HK-2 (cell line): ENCODE data around the gene SMARCE1.
A peak's percentile ranks its signal among the peaks of the same experiment; 100 is the strongest.

Experiments
- DNase-seq: peaks from one replicate; pipeline ENCODE4 v3.0.0-alpha.2; 2018; ENCODE audit not compliant: unreplicated experiment

The SMARCE1 gene

DNA sequence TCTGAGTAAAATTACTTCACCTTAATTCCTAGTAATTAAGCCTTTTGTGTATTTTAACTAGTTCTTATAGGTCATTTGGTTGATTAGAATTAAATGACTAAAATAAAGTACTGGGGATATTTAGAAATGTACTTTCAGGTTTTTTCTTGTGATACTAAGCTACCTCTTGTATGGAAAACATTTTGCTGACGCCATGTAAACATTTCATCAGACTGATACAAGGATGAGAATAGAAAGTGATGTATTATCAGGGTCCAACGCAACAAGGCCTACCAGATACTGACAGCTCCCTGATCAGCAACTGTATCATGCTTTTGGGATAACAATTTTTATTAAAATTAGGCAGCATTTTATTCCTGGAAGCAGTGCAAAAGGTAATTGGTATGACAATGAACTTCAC lies 1.7 kb downstream of the SMARCE1 start:
- no peak for DNase-seq

DNA sequence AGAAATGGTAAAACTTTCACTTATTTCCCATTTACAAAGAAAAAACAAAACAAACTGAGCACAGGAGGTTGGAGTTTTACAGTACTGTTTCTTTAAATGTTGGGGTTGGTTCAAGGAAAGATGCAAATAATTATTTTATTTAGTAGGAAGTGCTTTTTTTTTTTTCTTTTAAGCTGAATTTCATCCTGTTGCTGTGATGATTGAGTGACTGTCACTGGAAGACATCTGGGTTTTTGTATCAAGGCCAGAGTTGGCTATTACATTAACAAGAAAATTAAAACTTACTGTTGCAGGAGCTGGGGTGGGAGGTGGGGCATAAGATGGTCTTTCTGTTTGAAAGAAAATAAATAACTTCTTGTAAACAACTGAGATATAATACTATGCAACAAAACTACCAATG lies 2.3 kb downstream of the SMARCE1 start:
- DNase-seq = no peak

DNA sequence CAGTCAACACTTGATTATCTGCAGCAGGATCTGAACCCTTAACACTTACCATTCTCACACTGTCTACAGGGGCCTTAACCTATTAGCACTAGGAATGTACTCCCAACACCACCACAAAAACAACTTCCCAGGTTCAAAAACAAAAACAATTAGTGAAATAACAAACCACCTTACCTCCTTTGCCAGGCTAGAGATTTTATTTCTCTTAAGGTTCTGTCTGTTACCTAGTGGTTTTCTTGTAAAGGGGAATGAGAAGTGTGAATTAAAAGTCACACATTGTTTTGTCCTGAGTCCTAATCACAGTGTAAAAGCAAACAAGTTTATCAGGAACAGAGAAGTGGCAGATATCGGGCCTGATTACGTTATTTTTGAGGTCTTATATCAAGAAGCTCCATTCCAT lies 9.7 kb downstream of the SMARCE1 start:
- no peak for DNase-seq

DNA sequence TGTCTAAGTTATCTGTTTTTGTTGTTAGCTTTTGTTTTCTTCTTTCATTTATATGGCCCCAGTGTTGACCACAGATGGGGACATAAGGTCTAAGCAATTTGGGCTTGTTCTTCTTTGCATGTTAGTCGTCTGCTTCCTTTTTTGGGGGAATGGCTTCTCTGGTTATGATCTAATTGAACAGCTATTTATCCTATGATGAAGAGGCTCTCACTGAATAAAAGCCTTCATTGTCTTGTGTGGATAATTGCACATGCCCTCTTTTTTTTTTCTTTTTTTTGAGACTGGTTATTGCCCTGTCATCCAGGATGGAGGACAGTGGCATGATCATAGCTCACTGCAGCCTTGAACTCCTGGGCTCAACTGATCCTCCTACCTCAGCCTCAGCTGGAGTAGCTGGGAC lies 13.7 kb downstream of the SMARCE1 start:
- no peak for DNase-seq

DNA sequence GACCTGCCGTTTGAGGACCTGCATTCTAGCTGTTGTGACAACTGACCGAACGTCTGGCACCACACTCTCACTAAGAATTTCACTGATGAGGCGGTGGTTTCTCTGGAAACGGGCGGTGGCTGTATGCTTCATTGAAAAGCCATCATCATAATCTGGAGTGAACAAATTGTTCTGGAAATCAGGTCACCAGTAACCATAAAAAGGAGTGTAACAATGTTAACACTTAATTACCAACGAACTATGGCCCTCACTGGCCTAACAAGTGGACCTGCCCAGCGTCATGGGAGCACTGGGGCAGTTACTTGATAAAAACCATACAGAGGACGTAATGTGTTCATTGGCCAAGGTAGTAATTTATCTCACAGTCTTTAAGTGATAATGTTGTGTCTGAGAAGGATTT lies 15.4 kb downstream of the SMARCE1 start:
- DNase-seq = no peak

DNA sequence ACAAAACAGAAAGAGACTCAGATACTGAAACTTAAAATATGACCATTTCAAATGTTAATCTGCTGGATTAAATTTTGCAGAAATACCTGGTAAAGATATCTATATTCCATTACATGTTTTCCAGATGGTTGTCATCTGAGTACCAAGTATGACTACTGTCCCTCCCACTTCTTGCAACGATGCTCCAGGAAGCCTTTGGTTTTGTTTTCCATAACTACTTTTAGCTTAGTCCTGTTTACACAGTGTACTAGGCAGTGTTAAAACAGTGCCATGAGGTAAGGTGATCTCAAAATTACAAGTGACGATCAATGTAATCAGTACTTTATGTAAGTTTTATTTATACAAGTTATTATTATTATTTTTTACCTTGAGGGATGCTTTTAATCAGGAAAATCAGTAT lies 17.8 kb downstream of the SMARCE1 start:
- no peak for DNase-seq

DNA sequence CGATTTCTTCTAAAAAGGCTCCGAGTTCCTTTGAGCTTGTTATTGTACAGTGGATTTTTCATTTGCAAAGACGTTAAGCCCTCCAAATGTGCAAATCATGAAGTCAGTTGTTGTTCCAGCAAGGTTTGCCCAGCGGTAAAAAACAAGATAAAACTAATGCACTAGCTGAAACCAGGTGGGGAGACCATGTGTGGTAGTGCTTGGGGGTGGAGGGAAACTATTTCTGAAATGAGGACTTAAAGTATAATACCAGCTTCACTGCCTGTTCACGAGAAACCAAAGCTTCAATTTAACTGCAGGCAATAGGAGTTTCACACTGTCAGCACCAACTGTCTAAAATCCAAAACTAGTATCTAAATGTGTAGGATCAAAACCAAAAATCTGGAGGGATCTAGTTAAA lies 22.3 kb downstream of the SMARCE1 start:
- no peak for DNase-seq

DNA sequence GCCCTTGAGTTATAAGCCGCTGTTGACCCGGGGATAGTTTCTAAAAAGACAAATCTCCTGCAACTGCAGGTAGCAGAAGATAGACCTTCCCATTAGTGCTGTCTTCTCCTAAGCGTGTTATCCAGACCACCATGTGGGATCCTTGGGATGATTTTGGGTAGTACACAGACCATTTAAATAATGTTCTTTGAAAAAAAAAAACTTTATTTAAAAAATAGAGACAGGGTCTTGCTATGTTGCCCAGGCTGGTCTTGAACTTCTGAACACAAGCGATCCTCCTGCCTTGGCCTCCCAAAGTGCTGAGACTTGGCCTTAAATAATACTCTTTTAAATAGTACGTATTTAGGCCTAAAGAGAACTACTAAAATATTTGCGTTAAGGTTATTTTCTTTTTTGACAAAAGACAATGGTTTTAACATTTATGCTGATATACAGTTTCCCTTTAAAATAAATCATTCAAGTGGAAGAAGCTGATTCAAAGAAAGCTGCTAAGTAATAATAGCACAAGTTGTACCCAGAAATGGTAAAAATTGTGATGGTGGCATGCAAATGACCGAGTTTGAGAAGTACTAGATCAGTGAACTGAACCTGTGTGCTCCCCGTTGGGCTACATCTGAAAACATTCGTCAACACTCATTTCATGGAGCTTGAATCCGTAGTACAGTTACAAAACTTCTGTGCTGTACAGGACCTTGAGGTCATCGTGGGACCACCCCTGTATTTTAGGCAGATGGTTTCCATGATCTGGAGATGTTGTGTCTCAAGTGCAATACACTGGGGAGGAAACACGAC lies 24.0 kb downstream of the SMARCE1 start:
- no peak for DNase-seq

DNA sequence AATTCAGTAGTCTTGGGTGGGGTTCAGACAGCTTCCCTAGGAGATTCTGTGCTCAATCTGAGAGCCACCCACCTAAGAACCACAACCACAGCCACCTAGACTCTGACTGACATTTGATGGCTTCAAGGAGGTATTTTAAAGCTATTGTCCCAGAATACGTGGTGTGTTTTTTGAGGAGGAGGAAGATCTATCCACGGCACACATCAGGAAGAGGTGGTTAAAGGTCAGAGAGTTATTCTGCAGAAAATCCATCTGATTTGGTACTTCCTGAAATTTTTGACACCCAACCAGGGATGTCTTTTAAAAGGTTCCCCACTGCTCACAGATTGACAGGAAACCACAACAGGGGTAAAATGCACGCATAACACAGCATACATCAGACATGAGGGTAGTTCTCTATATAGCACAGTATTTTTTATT lies 25.1 kb downstream of the SMARCE1 start:
- DNase-seq = no peak

DNA sequence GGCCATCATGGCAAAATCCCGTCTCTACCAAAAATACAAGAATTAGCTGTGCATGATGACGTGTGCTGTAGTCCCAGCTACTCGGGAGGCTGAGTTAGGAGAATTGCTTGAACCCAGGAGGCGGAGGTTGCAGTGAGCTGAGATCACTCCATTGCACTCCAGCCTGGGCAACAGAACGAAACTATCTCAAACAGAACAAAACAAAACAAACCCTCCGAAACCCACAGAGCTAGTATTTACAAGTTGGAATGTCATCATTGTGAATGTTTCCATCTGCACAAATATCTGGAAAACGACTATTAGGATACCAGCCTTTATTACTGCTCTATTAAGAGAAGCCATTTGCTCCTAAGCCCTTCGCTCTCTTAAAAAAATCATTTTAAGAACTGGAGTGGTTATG lies 26.0 kb downstream of the SMARCE1 start:
- DNase-seq = no peak

DNA sequence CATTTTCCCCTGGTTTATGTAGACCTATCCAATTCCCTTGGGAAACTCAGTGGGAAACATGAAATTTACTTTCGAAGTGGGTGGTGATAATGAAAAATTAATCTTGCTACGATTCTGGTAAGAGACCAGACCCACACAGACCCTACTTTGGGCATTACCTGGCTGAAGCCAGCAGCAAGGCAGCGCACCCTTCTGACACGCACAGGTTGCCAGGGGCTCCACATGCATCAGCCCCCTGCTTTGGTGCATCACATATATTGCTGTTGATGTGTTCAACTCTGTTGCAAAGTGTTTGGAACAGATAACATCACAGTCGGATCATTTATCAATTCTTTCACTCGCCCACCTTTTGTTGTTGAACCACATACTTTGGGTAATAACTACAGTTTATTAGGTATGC lies 26.6 kb downstream of the SMARCE1 start:
- no peak for DNase-seq

DNA sequence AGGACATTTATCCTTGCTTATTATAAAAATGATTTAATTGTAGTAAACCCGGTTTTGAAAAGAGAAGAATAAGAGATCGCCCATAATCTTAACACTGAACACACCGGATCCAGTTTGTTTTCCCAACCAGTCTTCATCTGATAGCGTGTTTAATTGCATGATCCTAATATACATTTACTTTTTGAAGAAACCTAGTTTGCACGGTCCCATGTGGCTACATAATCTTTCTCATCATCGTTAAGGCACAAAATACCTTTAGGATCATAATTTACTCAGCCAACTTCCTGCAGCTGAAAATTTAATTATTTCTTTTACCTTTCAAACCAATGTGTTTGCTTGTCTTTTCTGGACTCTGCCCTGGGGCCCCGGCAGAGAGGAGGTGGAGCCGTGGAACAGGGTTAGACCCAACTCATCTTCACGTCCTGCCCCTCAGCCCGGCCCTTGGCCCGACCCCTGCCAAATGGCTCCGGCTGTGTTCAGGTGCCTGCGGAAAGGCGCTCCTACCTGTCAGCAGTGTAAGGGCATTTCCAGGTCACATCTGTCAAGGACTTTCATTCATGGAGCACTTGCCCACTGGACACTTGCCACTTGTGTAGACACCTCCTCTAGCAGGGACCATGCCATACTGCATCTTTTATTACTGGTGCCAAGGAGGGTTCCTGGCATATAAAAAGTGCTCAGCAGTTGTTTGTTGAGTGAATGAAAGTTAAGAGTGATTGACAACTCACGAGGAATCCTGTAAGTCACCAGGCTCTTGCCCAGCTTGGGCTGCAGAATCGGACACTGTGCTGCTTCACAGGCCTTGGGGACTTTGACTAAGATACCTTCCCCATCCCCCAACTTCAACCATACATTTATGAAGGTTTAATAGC lies 28.6 kb downstream of the SMARCE1 start:
- DNase-seq = no peak

DNA sequence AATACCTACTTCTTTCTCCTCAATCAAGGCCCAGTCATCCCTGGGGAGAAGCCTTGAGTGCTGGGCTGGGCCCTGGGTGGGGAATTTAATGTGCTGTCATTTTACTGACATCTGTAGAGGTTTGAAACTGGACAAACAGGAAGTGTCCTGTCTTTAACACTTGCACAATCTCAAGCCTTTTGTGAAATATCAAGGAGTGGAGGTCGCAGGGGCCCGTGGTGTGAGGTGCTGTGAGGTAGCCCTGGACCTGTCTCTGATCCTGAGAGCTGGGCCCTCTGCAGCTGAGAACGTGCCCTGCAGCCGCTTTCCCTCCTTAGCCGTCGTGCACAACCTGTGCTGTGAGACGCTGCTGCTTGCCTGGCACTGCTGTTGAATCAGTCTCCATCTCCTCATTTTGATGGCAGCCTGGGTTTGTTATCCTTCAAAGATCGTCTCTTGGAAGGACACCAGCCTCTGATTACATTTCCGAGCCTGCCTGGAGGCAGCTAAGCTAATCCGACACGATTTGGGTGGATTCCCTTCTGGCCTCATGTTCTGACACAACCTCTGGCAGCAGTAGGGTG lies 29.9 kb downstream of the SMARCE1 start:
- DNase-seq = no peak

DNA sequence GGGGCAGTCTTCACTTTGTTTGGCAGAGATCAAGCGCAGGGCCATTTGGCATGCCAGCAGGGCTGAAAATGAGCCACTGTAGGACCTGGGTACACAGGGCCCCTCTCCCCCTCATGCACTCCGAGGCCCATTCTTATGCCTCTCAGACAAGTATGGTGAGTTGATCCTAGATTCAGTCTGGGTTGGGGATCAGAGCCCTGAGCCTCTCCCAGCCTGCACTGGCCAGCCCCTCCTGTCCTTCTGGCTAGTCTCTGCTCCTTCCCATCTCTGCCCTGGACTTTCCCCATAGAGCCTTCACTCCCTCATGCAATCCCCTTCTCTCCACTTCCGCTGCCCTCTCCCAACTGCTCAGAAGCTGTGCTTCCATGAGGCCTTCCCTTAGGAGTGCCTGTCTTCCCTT lies 31.0 kb downstream of the SMARCE1 start:
- DNase-seq = no peak

DNA sequence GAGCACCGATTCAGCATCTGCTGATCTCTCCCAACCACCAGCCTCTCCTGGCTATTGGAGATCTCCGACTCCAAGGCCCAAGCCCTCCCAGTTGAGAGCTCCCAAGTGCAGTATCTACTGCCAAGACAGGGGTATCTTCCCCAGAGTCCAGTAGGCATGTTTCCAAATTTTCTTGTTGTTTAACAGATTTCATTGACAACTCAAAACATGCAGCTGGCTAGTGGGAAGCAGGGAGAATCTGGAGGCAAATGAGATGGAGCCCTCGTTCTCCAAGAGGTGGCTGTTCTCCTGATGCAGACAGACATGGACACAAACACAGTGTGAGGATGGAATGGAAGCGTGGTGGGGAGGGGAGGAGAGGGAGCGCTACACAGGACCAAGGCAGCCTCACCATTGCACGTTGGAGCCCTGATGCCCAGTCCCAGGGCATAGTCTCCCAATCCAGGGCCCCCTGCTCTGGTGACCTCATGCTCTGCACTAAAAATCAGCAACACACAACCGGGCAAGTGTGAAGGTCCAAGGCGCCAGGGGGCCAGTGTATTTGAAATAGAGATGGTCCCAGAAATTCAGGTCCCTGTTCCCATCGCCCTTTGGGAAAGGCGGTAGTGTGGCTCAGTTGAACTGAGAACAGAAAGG lies 31.7 kb downstream of the SMARCE1 start:
- DNase-seq = no peak

DNA sequence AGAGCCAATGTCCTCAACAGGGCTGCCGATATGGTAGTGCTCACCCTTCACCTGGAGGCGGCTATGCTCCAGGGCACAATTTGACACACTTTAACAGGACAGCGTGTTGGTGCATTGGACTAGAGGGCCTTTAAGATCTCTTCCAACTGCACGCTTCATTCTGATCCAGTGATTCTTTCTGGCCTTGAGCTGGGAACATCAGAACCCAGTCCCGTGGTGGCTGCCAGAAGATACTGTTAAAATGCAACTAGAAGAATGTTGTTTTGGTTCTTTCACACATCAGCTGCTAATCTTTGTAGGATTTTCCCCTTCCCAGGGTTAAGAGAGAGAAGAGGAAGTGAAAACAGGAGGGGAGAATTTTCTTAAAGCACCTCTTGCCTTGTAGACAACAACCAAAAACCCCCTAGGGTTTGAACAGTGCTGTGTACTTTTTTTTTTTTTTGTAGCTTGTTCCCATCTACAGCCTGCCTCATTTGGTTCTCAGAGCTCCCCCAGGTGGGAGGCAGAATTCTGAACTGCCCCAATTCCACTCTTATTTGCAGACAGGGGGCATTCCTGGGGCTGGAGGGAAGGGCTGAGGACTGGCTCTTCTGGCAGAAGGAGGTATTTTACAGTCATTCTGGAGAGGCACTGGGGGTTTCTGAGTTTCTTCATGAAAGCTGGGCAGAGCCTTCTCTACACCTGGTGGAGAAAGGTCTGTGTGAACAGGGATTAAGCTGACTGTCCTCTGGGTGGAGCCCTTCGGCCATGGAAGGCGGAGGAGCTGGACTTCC lies 32.4 kb downstream of the SMARCE1 start:
- DNase-seq = peak; percentile 63

DNA sequence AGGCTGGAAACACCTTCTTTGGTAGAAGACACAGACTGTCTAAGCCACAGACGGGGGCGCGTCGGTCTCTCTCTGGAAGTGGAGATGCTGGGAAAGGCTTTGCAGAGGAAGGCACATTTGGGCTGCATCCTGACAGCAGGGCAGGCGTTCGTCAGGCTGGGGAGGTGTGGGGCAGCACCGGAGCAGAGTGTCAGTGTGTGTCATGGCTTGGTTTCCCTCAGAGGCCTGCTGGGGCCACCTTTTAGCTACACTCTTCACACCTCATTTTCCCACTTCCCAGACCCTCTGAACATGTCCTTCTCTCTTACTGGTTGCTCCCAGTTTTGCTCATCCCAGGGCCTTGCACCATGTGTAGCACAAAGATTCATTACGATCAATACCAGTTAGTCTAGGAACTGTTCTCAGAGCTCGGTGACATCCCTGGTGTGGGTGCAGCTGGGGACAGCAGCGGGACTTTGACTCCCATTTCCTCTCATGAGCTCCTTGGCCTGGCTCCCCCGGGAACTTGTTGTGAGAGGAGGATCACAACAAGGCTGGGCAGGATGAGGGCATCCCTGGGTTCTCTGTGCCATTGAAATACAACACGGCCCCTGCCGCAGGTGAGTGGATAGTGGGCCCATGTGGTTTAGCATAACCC lies 33.1 kb downstream of the SMARCE1 start:
- no peak for DNase-seq

DNA sequence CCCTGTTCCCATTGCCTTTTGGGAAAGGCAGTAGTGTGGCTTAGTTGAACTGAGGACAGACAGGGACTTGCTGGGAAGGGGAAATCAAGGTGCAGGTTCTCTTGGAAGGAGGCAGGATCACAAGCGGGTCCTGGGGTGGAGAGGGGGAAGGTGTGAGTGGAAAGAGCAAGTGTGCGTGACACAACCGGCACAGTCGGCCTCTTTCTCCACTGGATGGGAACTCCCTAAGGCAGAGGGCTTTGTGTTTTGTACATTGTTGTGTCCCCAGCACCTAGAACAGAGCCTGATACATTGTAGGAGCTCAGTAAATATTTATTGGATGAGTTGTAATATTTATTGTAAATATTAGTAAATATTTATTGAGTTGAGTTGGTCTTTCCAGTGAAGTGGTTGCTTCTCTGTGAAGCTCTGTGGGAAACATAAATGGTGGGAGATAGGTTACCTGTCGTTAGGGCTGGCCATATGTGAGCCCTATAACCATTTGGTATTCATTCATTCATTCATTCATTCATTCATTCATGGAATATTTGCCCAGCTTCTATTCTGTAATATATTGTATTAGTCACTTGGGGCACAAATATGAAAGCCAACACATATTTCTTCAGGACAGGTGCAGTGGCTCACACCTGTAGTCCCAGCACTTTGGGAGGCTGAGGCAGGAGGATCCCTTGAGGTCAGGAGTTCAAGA lies 34.0 kb downstream of the SMARCE1 start:
- no peak for DNase-seq

DNA sequence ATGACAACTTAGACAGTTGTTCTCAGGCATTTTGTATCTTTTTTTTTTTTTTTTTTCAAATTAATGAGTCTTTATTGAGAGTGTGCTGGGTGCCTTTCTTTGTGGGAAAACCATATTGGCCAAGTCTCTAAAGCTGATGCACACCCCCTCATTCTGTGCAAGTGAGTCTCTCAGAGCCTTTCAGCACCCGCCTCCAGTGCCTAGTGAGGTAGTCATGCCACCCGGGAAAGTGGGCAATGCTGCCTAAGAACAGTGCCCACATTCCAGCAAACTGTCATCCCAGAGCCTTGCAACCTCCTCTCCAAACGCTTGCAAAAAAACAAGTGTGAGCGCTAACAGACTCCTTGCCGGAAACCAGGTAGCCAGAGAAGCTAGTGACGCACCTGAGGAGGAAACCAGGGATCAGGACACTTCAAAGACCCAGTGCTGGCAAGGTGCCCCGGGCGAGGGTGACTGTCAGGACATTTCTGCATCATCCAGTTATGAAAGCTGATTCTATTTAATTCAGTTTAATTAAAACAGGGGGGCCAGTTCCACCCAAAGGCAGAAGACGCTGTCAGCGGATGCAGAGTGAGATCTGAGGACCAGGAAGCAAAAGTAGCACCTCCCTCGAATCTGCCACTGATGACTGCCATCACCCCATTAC lies 34.9 kb downstream of the SMARCE1 start:
- DNase-seq = no peak
